GM12801 (cell line): ENCODE results near the gene LMCD1.

Source experiments
- TF ChIP-seq, protein P1 (sequence below): IDR thresholded peaks from one replicate; pipeline ENCODE4 v1.5.1; 2011; ENCODE audit warnings: control low read depth; ENCODE audit not compliant: insufficient read length; ENCODE audit errors: extremely low read depth

LMCD1 gene

DNA sequence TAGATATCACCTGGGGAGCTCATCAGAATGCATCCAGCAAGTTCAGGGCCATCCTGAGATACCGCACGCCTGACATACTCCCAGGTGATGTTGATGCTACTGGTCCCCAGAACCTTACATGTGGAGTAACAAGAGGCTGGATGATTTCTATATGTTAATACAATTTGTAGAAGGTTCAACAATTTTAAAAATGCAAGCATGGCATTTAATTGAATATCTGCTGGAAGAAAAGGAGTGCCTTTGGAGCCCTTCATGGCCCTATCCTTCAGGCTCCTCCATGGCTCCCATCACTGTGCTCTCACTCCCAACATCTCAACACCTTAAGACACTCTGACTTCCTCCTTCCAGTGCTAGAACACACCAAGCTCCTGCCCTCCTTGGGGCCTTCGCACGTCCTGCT lies 36.6 kb downstream of the LMCD1 start:
- TF ChIP-seq, protein P1, sequence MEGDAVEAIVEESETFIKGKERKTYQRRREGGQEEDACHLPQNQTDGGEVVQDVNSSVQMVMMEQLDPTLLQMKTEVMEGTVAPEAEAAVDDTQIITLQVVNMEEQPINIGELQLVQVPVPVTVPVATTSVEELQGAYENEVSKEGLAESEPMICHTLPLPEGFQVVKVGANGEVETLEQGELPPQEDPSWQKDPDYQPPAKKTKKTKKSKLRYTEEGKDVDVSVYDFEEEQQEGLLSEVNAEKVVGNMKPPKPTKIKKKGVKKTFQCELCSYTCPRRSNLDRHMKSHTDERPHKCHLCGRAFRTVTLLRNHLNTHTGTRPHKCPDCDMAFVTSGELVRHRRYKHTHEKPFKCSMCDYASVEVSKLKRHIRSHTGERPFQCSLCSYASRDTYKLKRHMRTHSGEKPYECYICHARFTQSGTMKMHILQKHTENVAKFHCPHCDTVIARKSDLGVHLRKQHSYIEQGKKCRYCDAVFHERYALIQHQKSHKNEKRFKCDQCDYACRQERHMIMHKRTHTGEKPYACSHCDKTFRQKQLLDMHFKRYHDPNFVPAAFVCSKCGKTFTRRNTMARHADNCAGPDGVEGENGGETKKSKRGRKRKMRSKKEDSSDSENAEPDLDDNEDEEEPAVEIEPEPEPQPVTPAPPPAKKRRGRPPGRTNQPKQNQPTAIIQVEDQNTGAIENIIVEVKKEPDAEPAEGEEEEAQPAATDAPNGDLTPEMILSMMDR, result no peak

DNA sequence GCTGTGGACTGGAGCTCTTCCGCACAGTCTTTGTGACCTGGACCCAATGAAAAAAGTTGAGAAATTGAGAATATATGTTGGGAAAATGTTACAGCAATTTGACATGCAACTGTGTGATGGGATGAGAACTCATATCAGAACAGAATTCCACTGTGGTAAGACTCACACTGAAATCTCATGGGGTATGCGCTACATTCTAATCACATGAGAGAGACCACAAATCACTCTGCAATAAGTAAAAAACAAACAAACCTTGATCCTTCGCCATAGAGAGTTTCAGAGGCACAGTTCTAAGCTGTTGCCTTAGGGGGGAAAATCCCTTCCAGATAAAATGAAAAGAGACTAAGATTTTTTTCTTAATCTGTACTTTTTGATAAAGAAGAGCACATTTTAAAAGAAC lies 37.3 kb downstream of the LMCD1 start:
- TF ChIP-seq, protein P1, result no peak

DNA sequence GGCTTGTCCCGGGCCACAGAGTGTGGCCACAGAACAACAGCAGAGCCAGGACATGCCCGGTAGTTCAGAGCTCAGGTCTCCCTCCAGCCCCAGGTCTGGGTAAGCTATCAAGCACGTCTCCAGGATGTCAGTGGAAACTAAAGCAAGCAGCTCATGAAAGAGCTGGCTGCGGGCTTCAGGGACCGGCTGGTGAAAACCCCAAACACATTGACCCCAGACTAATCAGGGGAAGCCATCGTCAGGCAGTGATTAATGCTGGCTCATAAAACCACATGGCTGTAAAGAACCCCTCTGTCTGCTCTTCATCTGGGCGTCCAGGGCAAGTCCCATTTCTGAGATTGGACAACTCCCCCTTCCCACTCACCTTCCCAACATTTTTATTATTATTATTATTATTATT lies 37.8 kb downstream of the LMCD1 start:
- TF ChIP-seq, protein P1, result no peak

DNA sequence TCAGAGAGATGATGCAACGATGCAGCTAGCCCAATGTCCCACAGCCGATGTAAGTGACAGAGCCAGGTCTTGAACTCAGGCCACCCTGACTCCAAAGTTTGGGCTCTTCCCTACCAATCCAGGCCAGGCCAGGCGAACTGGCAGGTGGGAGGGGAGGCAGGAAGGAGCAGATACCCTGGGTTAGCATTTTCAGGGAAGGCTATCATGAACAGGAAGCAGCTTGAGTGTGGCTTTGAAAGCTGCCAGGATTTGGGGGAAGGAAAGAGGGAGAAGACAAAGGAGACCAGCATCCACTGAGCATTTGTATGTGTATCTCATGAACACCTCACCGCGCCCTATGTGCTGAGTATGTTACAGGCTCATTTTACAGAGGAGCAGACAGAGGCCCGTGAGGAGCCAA lies 38.8 kb downstream of the LMCD1 start:
- TF ChIP-seq, protein P1, result no peak

DNA sequence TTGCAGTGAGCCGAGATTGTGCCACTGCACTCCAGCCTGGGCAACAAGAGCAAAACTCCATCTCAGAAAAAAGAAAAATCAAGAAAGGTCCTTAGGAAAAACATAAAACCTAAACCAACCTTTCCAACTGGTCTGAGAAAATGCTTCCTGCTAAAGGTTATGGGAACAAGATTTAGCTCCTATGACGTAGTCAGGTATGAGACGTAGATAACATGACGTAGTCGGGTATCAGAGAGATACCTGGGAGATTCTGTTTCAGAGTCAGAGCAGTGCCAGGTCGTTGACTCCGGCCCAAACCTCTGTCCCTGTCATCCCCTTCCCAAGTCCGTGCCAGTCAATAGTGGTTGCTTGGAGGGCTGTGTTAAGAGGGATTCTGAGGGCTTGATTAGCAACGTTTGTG lies 39.9 kb downstream of the LMCD1 start:
- TF ChIP-seq, protein P1, result no peak

DNA sequence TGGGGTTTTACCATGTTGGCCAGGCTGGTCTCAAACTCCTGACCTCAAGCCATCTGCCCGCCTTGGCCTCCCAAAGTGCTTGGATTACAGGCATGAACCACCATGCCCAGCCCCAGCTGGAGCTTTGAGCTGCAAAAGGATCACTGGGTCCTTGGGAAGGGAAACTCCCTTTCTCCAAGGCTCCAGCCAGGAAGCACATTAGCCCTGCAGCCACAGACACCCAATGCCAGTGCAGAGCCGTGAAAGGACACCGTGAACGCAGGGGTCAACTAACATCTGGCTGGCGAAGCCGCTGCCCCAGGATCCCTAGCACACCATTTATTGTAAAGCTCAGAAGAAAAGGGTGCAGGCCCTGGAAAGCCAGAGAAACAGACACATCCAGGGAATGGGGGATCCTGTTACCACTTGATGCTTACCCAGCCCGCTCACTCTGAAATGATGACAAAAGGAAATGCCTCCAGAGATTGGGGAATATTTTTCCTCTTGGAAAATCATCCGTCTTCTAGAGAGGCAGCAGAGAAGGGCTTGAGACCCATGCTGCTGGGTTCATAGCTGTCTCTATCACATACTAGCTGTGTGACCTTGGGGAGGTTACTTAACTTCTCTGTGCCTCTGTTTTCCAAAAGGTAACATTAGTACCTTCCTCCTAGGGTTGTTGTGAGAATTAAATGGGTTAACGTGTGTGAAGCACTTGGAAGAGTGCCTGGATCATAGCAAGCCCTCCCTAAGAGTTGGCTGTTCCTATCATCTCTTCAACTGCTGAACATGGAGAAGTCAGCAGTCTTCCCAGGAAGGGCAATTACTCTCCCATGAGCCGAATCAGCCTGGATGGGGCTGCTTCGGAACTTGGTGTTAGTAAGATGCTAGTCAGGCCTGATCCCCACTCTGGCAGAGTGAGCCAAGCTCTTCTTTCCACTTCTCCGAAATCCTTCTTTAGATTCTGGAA lies 40.8 kb downstream of the LMCD1 start:
- TF ChIP-seq, protein P1, result no peak

DNA sequence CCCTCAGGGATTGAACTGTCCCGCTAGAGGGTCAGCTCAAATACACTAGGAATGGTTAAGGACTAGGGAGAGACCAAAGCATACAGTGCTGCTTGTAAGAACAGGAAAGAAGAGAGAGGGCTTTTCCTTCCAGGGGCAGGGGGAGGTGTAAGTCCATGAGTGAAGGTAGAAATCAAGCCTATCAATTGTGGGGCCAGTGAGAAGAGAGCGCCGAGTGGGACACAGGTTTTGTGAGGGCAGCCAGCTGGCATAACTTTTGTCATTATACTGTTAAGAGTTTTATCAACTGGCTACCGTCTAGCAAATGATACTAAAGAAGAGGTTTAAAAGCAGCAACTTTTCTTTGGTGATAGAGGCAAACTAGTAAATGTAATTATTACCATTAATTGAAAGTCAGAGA lies 45.0 kb downstream of the LMCD1 start:
- TF ChIP-seq, protein P1, result no peak
